Stimulated activated CD8-positive, alpha-beta memory T cell treated with anti-CD3 and anti-CD28 coated beads, Interleukin-12 subunit alpha, Interleukin-12 subunit beta, amount 100 ng/mL, for 1 hour (primary cell): ENCODE data around the gene FHIT.

Experiments
- DNase-seq: peaks from one replicate; pipeline ENCODE4 v3.0.0-alpha.2; 2020; ENCODE audit warnings: low read depth

The FHIT gene

GRCh38 chr3:60622349-60622748 lies 628.9 kb downstream of the FHIT start:
- DNase-seq: no peak

GRCh38 chr3:60617188-60617587 lies 634.1 kb downstream of the FHIT start:
- DNase-seq: no peak

GRCh38 chr3:60613769-60614303 lies 637.4 kb downstream of the FHIT start:
- DNase-seq: no peak

GRCh38 chr3:60610441-60611112 lies 640.7 kb downstream of the FHIT start:
- no peak for DNase-seq

GRCh38 chr3:60609446-60609845 lies 641.8 kb downstream of the FHIT start:
- no peak for DNase-seq

GRCh38 chr3:60603860-60604259 lies 647.4 kb downstream of the FHIT start:
- no peak for DNase-seq

- no peak for DNase-seq
Observed at GRCh38 chr3:60600848-60601247, 650.4 kb downstream of the FHIT start.

- DNase-seq: no peak
Observed at GRCh38 chr3:60599586-60599985, 651.7 kb downstream of the FHIT start.

GRCh38 chr3:60598671-60599070 lies 652.6 kb downstream of the FHIT start:
- no peak for DNase-seq

- DNase-seq: no peak
Observed at GRCh38 chr3:60594025-60594424, 657.2 kb downstream of the FHIT start.

- DNase-seq: no peak
Observed at GRCh38 chr3:60591267-60591666, 660.0 kb downstream of the FHIT start.

GRCh38 chr3:60588806-60589205 lies 662.4 kb downstream of the FHIT start:
- no peak for DNase-seq

- no peak for DNase-seq
Observed at GRCh38 chr3:60585918-60586317, 665.3 kb downstream of the FHIT start.

GRCh38 chr3:60584250-60584649 lies 667.0 kb downstream of the FHIT start:
- DNase-seq: no peak

- no peak for DNase-seq
Observed at GRCh38 chr3:60582288-60582687, 669.0 kb downstream of the FHIT start.

GRCh38 chr3:60580809-60581208 lies 670.4 kb downstream of the FHIT start:
- DNase-seq: no peak

GRCh38 chr3:60579734-60580133 lies 671.5 kb downstream of the FHIT start:
- no peak for DNase-seq

GRCh38 chr3:60578936-60579335 lies 672.3 kb downstream of the FHIT start:
- no peak for DNase-seq

GRCh38 chr3:60577601-60578000 lies 673.7 kb downstream of the FHIT start:
- DNase-seq: no peak

GRCh38 chr3:60575718-60576272 lies 675.5 kb downstream of the FHIT start:
- no peak for DNase-seq

- DNase-seq: no peak
Observed at GRCh38 chr3:60574046-60574769, 677.0 kb downstream of the FHIT start.

GRCh38 chr3:60573494-60573893 lies 677.8 kb downstream of the FHIT start:
- DNase-seq: no peak

GRCh38 chr3:60571511-60571910 lies 679.7 kb downstream of the FHIT start:
- no peak for DNase-seq
